Activated CD4-positive, alpha-beta T cell treated with anti-CD3 and anti-CD28 coated beads, Interleukin-2, amount 50 U/mL, for 48 hours (primary cell): ENCODE results near the gene PAX5.
A peak's percentile ranks its signal among the peaks of the same experiment; 100 is the strongest.

Experiments used
- DNase-seq, 2 experiments: peaks; one replicate each; pipeline ENCODE4 v3.0.0-alpha.2; 2020

The PAX5 gene

DNA sequence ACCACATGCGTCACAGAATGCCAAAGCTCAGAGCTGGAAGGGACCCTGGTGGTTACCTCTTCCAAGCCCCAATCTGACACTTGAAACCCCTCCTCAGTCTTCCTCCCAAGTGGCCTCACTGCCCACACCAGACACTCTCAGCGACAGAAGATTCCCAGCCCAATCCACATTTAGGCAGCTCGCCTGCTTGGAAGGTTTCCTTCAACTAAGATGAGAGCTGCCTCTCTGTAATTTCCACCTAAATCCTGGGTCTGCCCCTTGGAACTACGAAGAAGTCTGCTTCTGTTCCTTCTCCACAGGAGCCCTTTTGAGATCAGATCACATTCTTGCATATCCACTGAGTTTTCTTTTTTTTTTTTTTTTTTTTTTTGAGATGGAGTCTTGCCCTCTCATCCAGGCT lies 83.7 kb downstream of the PAX5 start:
- DNase-seq, result no peak

DNA sequence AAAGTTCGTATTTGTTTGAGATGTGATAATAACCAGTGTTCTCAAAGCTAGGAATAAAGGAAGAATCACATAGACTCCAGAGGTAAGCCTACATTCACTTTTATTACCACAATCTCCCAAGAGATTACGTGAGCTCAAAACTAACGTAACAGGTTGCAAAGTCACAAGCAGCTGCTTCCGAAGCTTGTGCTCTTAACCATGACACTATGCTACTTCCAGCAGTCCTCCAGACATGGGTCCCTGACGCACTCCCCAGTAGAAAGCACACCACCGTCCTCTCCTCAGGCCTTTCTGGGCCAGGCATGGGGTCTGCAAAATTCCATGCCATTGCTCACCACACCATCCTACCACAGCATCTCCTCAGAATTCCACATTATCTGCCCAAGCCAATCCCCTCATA lies 84.6 kb downstream of the PAX5 start:
- no peak for DNase-seq

- no peak for DNase-seq
Measured at GRCh38 chr9:36948051-36948450, 86.0 kb downstream of the PAX5 start.

DNA sequence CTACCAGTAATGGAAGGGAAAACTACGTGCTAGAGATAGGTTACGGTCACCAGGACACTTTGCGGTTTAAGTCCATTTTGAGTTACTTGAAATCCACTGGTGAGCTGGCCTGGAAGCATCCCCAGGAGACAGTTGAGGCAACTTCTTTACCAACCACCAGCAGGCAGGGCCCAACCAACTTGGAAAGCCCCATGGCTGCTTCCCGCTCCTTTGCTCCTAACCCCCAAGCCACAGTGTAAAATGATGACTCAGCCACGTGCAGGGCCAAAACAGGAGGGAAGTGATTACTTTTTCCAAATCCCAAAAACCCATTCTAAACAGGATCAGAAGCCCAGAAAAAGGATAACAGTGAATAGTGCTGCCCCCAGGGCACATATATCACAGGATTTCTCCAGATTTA lies 87.4 kb downstream of the PAX5 start:
- DNase-seq, result no peak

- no peak for DNase-seq
Measured at GRCh38 chr9:36945999-36946398, 88.1 kb downstream of the PAX5 start.

GRCh38 chr9:36942891-36943290 lies 91.2 kb downstream of the PAX5 start:
- DNase-seq, result no peak

- no peak for DNase-seq
Measured at GRCh38 chr9:36941441-36941840, 92.6 kb downstream of the PAX5 start.

GRCh38 chr9:36940881-36941280 lies 93.2 kb downstream of the PAX5 start:
- DNase-seq, result no peak

DNA sequence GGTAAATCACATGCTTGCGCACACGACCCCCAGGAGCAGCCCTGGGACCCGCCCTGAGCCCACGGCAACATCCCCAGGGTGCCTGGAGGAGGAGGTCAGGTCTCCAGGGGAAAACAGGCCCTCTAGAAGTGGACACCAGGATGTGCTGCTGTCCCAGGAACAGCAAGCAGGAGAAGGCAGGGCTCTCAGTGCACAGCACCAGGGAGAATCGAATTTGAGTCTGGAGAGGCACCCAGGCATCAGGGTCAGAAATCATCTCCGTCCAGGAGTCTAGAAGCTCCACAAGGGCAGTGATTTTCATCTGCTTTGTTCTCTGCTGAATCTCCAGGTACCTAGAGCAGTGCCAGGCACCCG lies 93.6 kb downstream of the PAX5 start:
- DNase-seq, result no peak

GRCh38 chr9:36939655-36940499 lies 94.2 kb downstream of the PAX5 start:
- no peak for DNase-seq

DNA sequence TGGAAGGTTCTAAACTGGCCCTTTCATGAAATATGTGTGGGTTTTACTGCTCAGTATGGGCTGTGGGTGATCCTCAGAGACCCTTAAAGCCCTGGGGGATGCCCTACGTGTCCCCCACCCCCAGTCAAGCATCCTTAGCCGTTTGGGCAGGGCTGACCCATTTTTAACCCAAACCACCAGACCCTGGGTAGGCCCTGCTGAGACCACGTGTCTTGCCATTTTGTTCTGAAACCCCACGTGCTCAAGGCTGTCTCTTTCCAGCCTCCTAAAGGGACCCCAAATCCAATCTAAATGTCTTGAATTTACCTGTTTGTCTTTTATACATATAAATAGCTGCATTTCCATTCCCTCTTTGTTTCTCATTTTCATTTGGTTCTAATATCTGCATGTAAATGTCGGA lies 94.9 kb downstream of the PAX5 start:
- DNase-seq, result no peak

GRCh38 chr9:36938617-36939016 lies 95.5 kb downstream of the PAX5 start:
- no peak for DNase-seq

DNA sequence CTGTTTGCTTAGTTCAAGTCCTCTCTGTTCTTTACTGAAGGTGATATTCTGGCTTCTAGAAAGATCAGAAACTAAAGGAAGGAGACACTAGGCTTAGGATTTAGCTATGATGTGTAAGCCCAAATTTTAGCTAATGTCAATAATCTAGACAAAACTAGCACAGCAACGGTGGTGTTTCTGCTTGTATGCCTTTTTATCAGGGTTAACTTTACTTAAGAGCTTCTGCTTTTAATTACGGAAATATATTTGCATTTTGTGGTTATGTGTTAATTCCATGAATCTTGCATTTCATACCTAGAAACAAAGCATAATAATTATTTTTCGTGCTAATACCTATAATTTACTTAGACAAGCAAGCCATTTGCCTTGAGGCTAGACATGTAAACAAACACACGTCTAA lies 96.1 kb downstream of the PAX5 start:
- DNase-seq, result no peak

GRCh38 chr9:36937346-36937745 lies 96.7 kb downstream of the PAX5 start:
- DNase-seq, result no peak

GRCh38 chr9:36936498-36936831 lies 97.6 kb downstream of the PAX5 start:
- no peak for DNase-seq

DNA sequence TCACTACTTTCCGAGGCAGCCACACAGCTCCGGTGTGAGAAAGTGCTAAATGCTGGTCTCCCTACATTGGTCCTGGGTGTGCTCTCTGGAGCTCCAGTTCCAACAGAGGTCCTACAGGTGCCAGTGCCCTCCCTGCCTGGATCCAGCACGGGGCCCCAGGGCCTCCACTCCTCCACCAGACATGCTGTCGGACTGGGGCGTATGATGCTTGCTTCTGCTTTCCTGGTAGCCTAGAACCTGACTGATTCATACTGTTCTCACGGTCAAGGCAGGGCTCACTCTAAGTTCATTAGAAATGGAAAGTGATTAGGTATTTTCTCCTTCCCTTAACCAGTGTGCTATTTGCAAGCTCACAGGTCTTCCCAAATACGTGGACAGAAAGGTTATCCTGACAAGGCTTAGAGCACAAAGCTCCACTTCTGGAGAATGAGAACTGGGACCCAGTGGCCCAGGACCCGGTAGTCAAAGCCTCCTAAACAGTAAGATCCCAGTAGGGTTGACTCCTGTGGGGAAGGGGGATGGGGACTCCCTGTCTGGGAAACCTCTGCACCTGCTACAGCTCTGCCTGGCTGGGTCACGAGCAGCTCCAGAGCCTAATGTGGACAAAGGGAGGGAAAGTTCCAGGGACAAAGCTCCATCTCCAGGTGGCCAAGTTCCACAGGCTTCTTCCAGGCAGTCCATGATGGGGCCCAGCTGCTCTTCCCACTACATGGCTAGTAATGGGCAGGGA lies 98.1 kb downstream of the PAX5 start:
- no peak for DNase-seq

- no peak for DNase-seq
Measured at GRCh38 chr9:36935332-36935731, 98.7 kb downstream of the PAX5 start.

- DNase-seq, result no peak
Measured at GRCh38 chr9:36934478-36935065, 99.5 kb downstream of the PAX5 start.

- no peak for DNase-seq
Measured at GRCh38 chr9:36933676-36934215, 100.3 kb downstream of the PAX5 start.

GRCh38 chr9:36932198-36932597 lies 101.9 kb downstream of the PAX5 start:
- no peak for DNase-seq

DNA sequence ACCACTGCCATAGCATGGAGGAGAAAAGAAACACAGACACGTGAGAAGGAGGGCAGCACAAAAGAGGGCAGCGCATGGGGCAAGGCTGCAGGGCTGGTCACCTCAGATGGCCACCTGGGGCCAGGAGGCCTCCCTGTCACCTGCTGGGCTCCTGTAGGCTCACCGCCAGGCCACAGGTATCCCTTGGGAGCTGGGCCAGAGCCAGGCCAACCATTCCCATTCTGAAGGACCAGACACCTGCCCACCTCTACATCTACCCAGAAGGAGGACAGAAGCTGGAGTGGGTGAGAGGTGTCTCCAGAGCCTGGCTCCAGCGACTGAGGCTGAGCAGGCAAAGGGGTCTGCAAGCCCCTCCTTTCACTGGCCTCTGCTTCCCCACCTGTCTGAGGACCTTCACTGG lies 103.1 kb downstream of the PAX5 start:
- no peak for DNase-seq

- no peak for DNase-seq
Measured at GRCh38 chr9:36929350-36929675, 104.8 kb downstream of the PAX5 start.

DNA sequence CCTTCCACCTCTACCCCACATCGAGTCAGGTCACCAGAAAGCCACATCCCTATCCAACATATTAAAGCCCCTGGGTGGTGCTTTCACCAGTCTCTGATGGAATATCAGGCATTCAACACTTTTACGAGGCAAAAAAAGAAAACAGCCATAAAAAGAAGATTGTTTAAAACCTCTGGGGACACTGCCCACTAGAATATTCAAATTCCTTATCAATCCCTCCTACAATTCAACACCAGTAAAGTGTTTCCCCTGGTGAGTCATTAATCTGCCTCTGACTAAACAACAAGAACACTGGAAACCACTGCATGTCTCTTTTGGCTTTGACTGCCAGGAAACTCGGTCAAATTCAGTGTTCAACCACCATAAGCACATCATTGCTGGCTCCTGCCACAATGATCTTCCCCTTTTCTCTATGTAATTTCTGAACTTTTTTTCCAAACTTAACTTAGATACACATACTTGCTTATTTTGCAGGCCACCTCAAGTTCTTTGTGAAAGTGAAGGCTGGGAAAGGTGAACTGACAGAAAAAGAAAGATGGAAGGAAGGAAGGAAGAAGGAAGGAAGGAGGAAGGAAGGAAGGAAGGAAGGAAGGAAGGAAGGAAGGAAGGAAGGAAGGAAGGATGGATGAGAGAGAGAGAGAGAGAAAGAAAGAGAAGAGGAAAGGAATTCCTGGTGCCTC lies 105.3 kb downstream of the PAX5 start:
- DNase-seq, result peak in 1 of 2 experiments; percentile 34

DNA sequence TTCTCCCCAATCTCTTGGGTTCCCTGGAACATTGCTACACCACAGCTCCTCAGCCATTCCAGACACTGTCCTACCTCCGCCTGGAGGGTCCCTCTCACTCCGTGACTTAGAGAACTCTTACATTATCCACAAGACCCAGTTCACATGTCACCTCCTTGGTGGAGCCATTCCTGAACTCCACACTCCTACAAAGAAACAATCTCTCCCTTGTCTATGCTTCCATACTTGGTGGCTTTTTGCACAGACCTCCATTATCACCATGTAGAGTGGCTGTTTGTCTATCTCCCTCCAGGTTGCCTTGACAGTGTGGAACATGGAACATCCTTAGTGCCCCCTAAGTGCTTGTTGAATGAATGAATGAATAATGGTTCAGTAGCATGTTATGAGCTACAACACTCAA lies 105.9 kb downstream of the PAX5 start:
- DNase-seq, result no peak
